ENCODE measurements around the gene C1orf159. TPM values are rescaled to one million over a fixed set of nuclear protein-coding genes. Genes with fewer than 3 reads are reported as not detected.

Gene C1orf159
- polyA plus RNA-seq, 1 donor from 2014 or later: 31.5 TPM

GRCh38 chr1:1063261-1063944 is 52.5 kb downstream of the C1orf159 start:
- no peak overlapping the region for H3K27ac ChIP-seq (ENCODE audit: low read length)
- H3F3A ChIP-seq (ENCODE audit: insufficient read depth, low read length, poor library complexity, severe bottlenecking): no peaks in the 10 kb centered on the region
- no peak for TF ChIP-seq RAD21 (conservative IDR thresholded peaks at IDR 0.05)
- no peak for TF ChIP-seq EP300 (conservative IDR thresholded peaks at IDR 0.05; ENCODE audit: poor library complexity, severe bottlenecking)
- no peak for TF ChIP-seq MXI1 (conservative IDR thresholded peaks at IDR 0.05; ENCODE audit: poor library complexity, severe bottlenecking)
- TF ChIP-seq, protein P1, sequence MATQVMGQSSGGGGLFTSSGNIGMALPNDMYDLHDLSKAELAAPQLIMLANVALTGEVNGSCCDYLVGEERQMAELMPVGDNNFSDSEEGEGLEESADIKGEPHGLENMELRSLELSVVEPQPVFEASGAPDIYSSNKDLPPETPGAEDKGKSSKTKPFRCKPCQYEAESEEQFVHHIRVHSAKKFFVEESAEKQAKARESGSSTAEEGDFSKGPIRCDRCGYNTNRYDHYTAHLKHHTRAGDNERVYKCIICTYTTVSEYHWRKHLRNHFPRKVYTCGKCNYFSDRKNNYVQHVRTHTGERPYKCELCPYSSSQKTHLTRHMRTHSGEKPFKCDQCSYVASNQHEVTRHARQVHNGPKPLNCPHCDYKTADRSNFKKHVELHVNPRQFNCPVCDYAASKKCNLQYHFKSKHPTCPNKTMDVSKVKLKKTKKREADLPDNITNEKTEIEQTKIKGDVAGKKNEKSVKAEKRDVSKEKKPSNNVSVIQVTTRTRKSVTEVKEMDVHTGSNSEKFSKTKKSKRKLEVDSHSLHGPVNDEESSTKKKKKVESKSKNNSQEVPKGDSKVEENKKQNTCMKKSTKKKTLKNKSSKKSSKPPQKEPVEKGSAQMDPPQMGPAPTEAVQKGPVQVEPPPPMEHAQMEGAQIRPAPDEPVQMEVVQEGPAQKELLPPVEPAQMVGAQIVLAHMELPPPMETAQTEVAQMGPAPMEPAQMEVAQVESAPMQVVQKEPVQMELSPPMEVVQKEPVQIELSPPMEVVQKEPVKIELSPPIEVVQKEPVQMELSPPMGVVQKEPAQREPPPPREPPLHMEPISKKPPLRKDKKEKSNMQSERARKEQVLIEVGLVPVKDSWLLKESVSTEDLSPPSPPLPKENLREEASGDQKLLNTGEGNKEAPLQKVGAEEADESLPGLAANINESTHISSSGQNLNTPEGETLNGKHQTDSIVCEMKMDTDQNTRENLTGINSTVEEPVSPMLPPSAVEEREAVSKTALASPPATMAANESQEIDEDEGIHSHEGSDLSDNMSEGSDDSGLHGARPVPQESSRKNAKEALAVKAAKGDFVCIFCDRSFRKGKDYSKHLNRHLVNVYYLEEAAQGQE (IDR thresholded peaks at IDR 0.05; ENCODE audit: borderline replicate concordance): no peak
- TF ChIP-seq POLR2AphosphoS5 (IDR thresholded peaks at IDR 0.05): no peak
- peak; percentile 72 for TF ChIP-seq SMC3 (conservative IDR thresholded peaks at IDR 0.05; ENCODE audit: poor library complexity)
- H3K79me2 ChIP-seq (replicated peaks; ENCODE audit: insufficient read depth, low read length): no peaks in the 10 kb centered on the region
- H3K4me2 ChIP-seq (ENCODE audit: low read length): no peak overlapping the region
- no peaks in the 10 kb centered on the region for H4K20me1 ChIP-seq (ENCODE audit: insufficient read depth)
- no peak overlapping the region for H3K4me3 ChIP-seq (ENCODE audit: low read length)
- no peaks in the 10 kb centered on the region for H3K9me3 ChIP-seq (ENCODE audit: low read length)
- no peaks in the 10 kb centered on the region for H3K9me2 ChIP-seq (ENCODE audit: insufficient read depth, low read length)
- no peak overlapping the region for H3K9ac ChIP-seq (ENCODE audit: low read length)
- H3K36me3 ChIP-seq (ENCODE audit: insufficient read depth, low read length): no peaks in the 10 kb centered on the region
- H3K27me3 ChIP-seq (ENCODE audit: insufficient read depth, low read depth, low read length): peaks cover 19% of the 10 kb centered on the region
- H2AFZ ChIP-seq (ENCODE audit: low read depth, low read length): no peak overlapping the region

- H3K27ac ChIP-seq (ENCODE audit: low read length): no peak overlapping the region
- no peak overlapping the region for H3K9ac ChIP-seq (ENCODE audit: low read length)
These were observed 53.3 kb downstream of the C1orf159 start for GRCh38 chr1:1062348-1063163.

More at GRCh38 chr1:1062348-1063163, 53.3 kb downstream of the C1orf159 start:
- Histone ChIP-seq H3K79me2 (replicated peaks; ENCODE audit: insufficient read depth, low read length) (no peaks in the 10 kb centered on the region), H4K20me1 (ENCODE audit: insufficient read depth) (no peaks in the 10 kb centered on the region), H3K36me3 (ENCODE audit: insufficient read depth, low read length) (no peaks in the 10 kb centered on the region), H3K4me3 (ENCODE audit: low read length) (no peak overlapping the region), H3K4me2 (ENCODE audit: low read length) (no peak overlapping the region), H3F3A (ENCODE audit: insufficient read depth, low read length, poor library complexity, severe bottlenecking) (no peaks in the 10 kb centered on the region), H3K9me2 (ENCODE audit: insufficient read depth, low read length) (no peaks in the 10 kb centered on the region), H3K27me3 (ENCODE audit: insufficient read depth, low read depth, low read length) (peaks cover 23% of the 10 kb centered on the region), H3K9me3 (ENCODE audit: low read length) (no peaks in the 10 kb centered on the region), H2AFZ (ENCODE audit: low read depth, low read length) (no peak overlapping the region)
- TF ChIP-seq, protein P1 (IDR thresholded peaks at IDR 0.05; ENCODE audit: borderline replicate concordance): no peak
- TF ChIP-seq TAF1 (IDR thresholded peaks at IDR 0.05; ENCODE audit: low read depth) (no peak), RAD21 (conservative IDR thresholded peaks at IDR 0.05) (no peak), CTCF (IDR thresholded peaks at IDR 0.05; ENCODE audit: poor library complexity, severe bottlenecking) (no peak), MXI1 (conservative IDR thresholded peaks at IDR 0.05; ENCODE audit: poor library complexity, severe bottlenecking) (no peak), EP300 (conservative IDR thresholded peaks at IDR 0.05; ENCODE audit: poor library complexity, severe bottlenecking) (no peak), POLR2AphosphoS5 (IDR thresholded peaks at IDR 0.05) (no peak), SMC3 (conservative IDR thresholded peaks at IDR 0.05; ENCODE audit: poor library complexity) (no peak), EZH2 (IDR thresholded peaks at IDR 0.05; ENCODE audit: borderline replicate concordance, insufficient read depth, low read length, poor library complexity, severe bottlenecking) (no peak)

All from neural cell (in vitro differentiated cells).